KMS-11 (cell line): ENCODE data around the gene DOK7.

Experiments
- H2AFZ ChIP-seq: fragments of 200-600 bp; sonication (generic); 2 replicates; pipeline ENCODE4 v1.6.1; 2016; ENCODE audit warnings: antibody characterized with exemption, mixed run types, low read depth
- H3K27ac ChIP-seq: fragments of 200-600 bp; sonication (generic); 2 replicates; pipeline ENCODE4 v1.6.1; 2016; ENCODE audit warnings: mild to moderate bottlenecking, mixed run types
- H3K27me3 ChIP-seq: fragments of 200-600 bp; sonication (generic); 2 replicates; pipeline ENCODE4 v1.6.1; 2017; ENCODE audit warnings: mild to moderate bottlenecking, low read depth, mixed run types, moderate library complexity; ENCODE audit not compliant: insufficient read depth
- H3K36me3 ChIP-seq: fragments of 200-600 bp; sonication (generic); 2 replicates; pipeline ENCODE4 v1.6.1; 2017; ENCODE audit warnings: mild to moderate bottlenecking, mixed run types; ENCODE audit not compliant: insufficient read depth
- H3K4me1 ChIP-seq: fragments of 200-600 bp; sonication (generic); 2 replicates; pipeline ENCODE4 v1.6.1; 2016; ENCODE audit warnings: mild to moderate bottlenecking, low read depth, mixed run types; ENCODE audit not compliant: poor library complexity, severe bottlenecking
- H3K4me2 ChIP-seq: fragments of 200-600 bp; sonication (generic); 2 replicates; pipeline ENCODE4 v1.7.0; 2016; ENCODE audit warnings: mild to moderate bottlenecking, mixed run types
- H3K4me3 ChIP-seq: fragments of 200-600 bp; sonication (generic); IDR thresholded peaks from 2 replicates; pipeline ENCODE4 v1.6.1; 2017; ENCODE audit warnings: low read depth, low read length, mixed read lengths; ENCODE audit not compliant: insufficient read depth
- H3K79me2 ChIP-seq: fragments of 200-600 bp; sonication (generic); 2 replicates; pipeline ENCODE4 v1.6.1; 2016; ENCODE audit warnings: low read depth, mixed run types; ENCODE audit not compliant: insufficient read depth
- H3K9ac ChIP-seq: fragments of 200-600 bp; sonication (generic); 2 replicates; pipeline ENCODE4 v1.6.1; 2016; ENCODE audit warnings: mild to moderate bottlenecking, mixed run types
- H4K20me1 ChIP-seq: fragments of 200-600 bp; sonication (generic); 2 replicates; pipeline ENCODE4 v1.6.1; 2016; ENCODE audit warnings: mild to moderate bottlenecking, mixed run types; ENCODE audit not compliant: insufficient read depth
- TF ChIP-seq, protein P1 (sequence below): fragments of 200-600 bp; sonication (generic); conservative IDR thresholded peaks from 2 replicates; pipeline ENCODE4 v1.6.1; 2017; ENCODE audit warnings: low read depth, mild to moderate bottlenecking, antibody characterized with exemption, low read length, moderate library complexity, mixed read lengths

DOK7 gene

GRCh38 chr4:3415471-3416141 lies 47.5 kb upstream of the DOK7 start:
- no peak overlapping the region for H3K27ac ChIP-seq
- no peaks in the 10 kb centered on the region for H4K20me1 ChIP-seq
- H3K36me3 ChIP-seq = no peaks in the 10 kb centered on the region
- no peak overlapping the region for H3K9ac ChIP-seq
- H3K27me3 ChIP-seq = no peaks in the 10 kb centered on the region
- H3K4me2 ChIP-seq = no peak overlapping the region
- no peak overlapping the region for H2AFZ ChIP-seq
- no peaks in the 10 kb centered on the region for H3K4me1 ChIP-seq
- no peaks in the 10 kb centered on the region for H3K79me2 ChIP-seq
- TF ChIP-seq, protein P1, sequence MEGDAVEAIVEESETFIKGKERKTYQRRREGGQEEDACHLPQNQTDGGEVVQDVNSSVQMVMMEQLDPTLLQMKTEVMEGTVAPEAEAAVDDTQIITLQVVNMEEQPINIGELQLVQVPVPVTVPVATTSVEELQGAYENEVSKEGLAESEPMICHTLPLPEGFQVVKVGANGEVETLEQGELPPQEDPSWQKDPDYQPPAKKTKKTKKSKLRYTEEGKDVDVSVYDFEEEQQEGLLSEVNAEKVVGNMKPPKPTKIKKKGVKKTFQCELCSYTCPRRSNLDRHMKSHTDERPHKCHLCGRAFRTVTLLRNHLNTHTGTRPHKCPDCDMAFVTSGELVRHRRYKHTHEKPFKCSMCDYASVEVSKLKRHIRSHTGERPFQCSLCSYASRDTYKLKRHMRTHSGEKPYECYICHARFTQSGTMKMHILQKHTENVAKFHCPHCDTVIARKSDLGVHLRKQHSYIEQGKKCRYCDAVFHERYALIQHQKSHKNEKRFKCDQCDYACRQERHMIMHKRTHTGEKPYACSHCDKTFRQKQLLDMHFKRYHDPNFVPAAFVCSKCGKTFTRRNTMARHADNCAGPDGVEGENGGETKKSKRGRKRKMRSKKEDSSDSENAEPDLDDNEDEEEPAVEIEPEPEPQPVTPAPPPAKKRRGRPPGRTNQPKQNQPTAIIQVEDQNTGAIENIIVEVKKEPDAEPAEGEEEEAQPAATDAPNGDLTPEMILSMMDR = no peak
- no peak overlapping the region for H3K4me3 ChIP-seq

DNA sequence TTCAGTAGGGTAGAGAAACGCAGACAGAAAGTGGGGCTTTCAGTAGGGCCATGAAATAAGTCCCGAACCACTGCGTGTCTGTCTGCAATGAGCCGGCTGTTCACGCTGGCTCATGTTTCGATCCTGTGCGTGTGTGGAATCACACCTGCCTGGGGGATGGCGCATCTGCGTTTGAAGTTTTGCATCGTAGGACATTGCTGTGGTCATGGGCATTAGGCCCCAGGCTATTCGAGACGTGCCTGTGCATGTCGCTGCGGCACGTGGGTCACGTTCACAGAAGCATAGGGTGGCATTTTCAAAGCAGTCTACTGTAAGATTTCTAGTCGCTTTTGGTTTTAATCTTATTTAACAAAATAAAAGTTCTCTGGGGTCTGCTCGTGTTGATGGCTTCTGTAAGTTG lies 46.8 kb upstream of the DOK7 start:
- Histone ChIP-seq H3K4me2 (no peak overlapping the region), H3K79me2 (no peaks in the 10 kb centered on the region), H2AFZ (no peak overlapping the region), H3K36me3 (no peaks in the 10 kb centered on the region), H3K4me1 (no peaks in the 10 kb centered on the region), H3K27me3 (no peaks in the 10 kb centered on the region), H3K4me3 (no peak overlapping the region), H3K27ac (no peak overlapping the region), H3K9ac (no peak overlapping the region), H4K20me1 (no peaks in the 10 kb centered on the region)
- TF ChIP-seq, protein P1 = no peak

- Histone ChIP-seq H3K36me3 (no peaks in the 10 kb centered on the region), H2AFZ (no peak overlapping the region), H3K79me2 (no peaks in the 10 kb centered on the region), H3K4me2 (no peak overlapping the region), H3K9ac (no peak overlapping the region), H3K4me1 (no peaks in the 10 kb centered on the region), H3K4me3 (no peak overlapping the region), H3K27me3 (no peaks in the 10 kb centered on the region), H3K27ac (no peak overlapping the region), H4K20me1 (no peaks in the 10 kb centered on the region)
- TF ChIP-seq, protein P1 = no peak
Observed at GRCh38 chr4:3416821-3417221, 46.3 kb upstream of the DOK7 start.

DNA sequence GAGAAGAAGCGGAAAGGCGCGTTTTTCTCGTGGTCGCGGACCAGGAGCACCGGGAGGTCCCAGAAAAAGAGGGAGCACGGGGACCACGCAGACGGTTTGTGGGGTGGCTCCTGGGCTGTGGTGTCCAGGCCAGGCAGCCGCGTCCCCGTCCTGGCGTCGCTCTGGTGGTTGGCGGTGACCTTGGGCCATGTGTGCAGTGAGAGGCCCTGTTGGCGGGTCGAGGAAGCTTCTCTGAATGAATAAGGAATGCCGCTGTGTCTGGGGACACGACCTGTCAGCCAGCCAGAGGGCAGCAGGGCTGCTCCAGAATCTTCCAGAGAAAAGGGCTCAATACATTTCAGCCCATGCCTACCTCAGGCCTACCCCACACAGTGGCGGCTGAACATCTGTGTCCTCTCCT lies 45.7 kb upstream of the DOK7 start:
- H3K9ac ChIP-seq = no peak overlapping the region
- H3K4me1 ChIP-seq = no peaks in the 10 kb centered on the region
- H3K79me2 ChIP-seq = no peaks in the 10 kb centered on the region
- no peak overlapping the region for H3K27ac ChIP-seq
- no peaks in the 10 kb centered on the region for H4K20me1 ChIP-seq
- no peak overlapping the region for H3K4me3 ChIP-seq
- TF ChIP-seq, protein P1 = no peak
- no peaks in the 10 kb centered on the region for H3K27me3 ChIP-seq
- no peak overlapping the region for H2AFZ ChIP-seq
- no peak overlapping the region for H3K4me2 ChIP-seq
- H3K36me3 ChIP-seq = no peaks in the 10 kb centered on the region
